Mesendoderm (in vitro differentiated cells): ENCODE results near the gene HCK.
"Not testable (repeated sequence)": the region's sequence is repeated elsewhere in the genome, so short reads cannot be mapped to it uniquely, and the experiment has no call there.

Experiments used
- DNase-seq: peaks from one replicate; pipeline ENCODE4 v3.0.0; 2013
- H2AK5ac ChIP-seq: 2 replicates; pipeline ENCODE4 v1.6.1; 2013; ENCODE audit warnings: low read length, inconsistent platforms
- H2BK120ac ChIP-seq: 2 replicates; pipeline ENCODE4 v1.6.1; 2013; ENCODE audit warnings: low read depth, mild to moderate bottlenecking, low read length, moderate library complexity, mixed read lengths
- H2BK15ac ChIP-seq: replicated peaks from 2 replicates; pipeline ENCODE4 v1.6.1; 2013; ENCODE audit warnings: low read depth, mild to moderate bottlenecking, moderate library complexity
- H2BK5ac ChIP-seq: 2 replicates; pipeline ENCODE4 v1.6.1; 2013; ENCODE audit warnings: low read length, inconsistent platforms
- H3K18ac ChIP-seq: 2 replicates; pipeline ENCODE4 v1.6.1; 2013; ENCODE audit warnings: mild to moderate bottlenecking, low read length, mixed read lengths
- H3K23ac ChIP-seq: one replicate; pipeline ENCODE4 v1.6.1; 2013; ENCODE audit warnings: low read length
- H3K27ac ChIP-seq: 2 replicates; pipeline ENCODE4 v1.5.1; 2013; ENCODE audit warnings: low read depth, mild to moderate bottlenecking, inconsistent platforms, low read length, moderate library complexity
- H3K27me3 ChIP-seq: 2 replicates; pipeline ENCODE4 v1.6.1; 2013; ENCODE audit warnings: low read length, control low read depth, mild to moderate bottlenecking, inconsistent platforms; ENCODE audit not compliant: insufficient read depth, poor library complexity
- H3K36me3 ChIP-seq: 2 replicates; pipeline ENCODE4 v1.6.1; 2013; ENCODE audit warnings: low read length, inconsistent platforms; ENCODE audit not compliant: control insufficient read depth, insufficient read depth
- H3K4ac ChIP-seq: one replicate; pipeline ENCODE4 v1.6.1; 2013; ENCODE audit warnings: low read depth, mild to moderate bottlenecking, low read length, moderate library complexity
- H3K4me1 ChIP-seq: 2 replicates; pipeline ENCODE4 v1.6.1; 2013; ENCODE audit warnings: low read depth, low read length, inconsistent platforms; ENCODE audit not compliant: control insufficient read depth
- H3K4me2 ChIP-seq: 2 replicates; pipeline ENCODE4 v1.6.1; 2013; ENCODE audit warnings: low read length
- H3K4me3 ChIP-seq: 2 replicates; pipeline ENCODE4 v1.5.1; 2013; ENCODE audit warnings: mild to moderate bottlenecking, low read length
- H3K56ac ChIP-seq: one replicate; pipeline ENCODE4 v1.6.1; 2013; ENCODE audit warnings: low read length
- H3K79me1 ChIP-seq: 2 replicates; pipeline ENCODE4 v1.6.1; 2013; ENCODE audit warnings: low read length, inconsistent platforms
- H3K79me2 ChIP-seq: 2 replicates; pipeline ENCODE4 v1.6.1; 2013; ENCODE audit warnings: mild to moderate bottlenecking, low read length; ENCODE audit not compliant: control insufficient read depth, insufficient read depth
- H3K9ac ChIP-seq: 2 replicates; pipeline ENCODE4 v1.6.1; 2013; ENCODE audit warnings: low read length, inconsistent platforms
- H4K5ac ChIP-seq: one replicate; pipeline ENCODE4 v1.6.1; 2013; ENCODE audit warnings: low read length
- H4K8ac ChIP-seq: one replicate; pipeline ENCODE4 v1.6.1; 2013; ENCODE audit warnings: low read depth, mild to moderate bottlenecking, control low read depth, low read length, moderate library complexity
- WGBS: extraction: QIAGEN DNeasy Blood & Tissue Kit; methylation state at CpG from one replicate; pipeline ENCODE4 v1.1.7; 2013; ENCODE audit warnings: low lambda C conversion rate, missing lambda C conversion rate; ENCODE audit not compliant: insufficient coverage; ENCODE audit errors: extremely low coverage; 5-methylcytosine and 5-hydroxymethylcytosine counted together

The HCK gene

DNA sequence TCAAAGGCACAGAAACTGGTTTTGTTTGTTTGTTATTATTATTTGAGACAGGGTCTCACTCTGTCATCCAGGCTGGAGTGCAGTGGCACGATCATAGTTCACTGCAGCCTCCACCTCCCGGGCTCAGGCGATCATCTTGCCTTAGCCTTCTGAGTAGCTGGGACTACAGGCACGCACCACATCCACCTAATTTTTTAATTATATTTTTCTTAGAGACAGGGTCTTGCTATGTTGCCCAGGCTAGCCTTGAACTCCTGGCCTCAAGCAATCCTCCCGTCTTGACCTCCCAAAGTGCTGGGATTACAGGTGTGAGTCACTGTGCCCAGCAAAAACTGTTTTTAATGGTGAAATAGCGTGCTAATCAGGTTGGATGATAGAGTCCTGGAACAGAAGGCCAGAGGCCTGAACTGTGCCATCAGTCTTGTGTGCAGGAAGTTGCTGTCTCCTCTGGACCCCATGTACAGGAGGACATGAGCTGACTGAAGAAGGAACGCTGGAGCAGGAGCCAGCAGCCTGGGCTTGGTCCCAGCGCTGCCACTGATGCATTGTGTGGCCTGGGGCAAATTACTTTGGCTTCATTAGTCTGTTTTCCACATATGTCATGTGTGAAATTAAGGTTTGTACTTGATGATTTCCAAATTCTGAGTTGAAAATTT is 62.4 kb downstream of the HCK start:
- Histone ChIP-seq H3K27me3 (no peaks in the 10 kb centered on the region), H4K5ac (no peak overlapping the region), H3K9ac (no peak overlapping the region), H3K56ac (no peak overlapping the region), H3K4ac (no peak overlapping the region), H2BK15ac (no peak overlapping the region), H3K18ac (no peak overlapping the region), H3K23ac (no peak overlapping the region), H3K4me1 (peaks cover 2% of the 10 kb centered on the region), H3K4me2 (no peak overlapping the region), H3K4me3 (no peak overlapping the region), H4K8ac (no peak overlapping the region), H2AK5ac (no peak overlapping the region), H2BK5ac (no peak overlapping the region), H3K79me1 (peaks cover 26% of the 10 kb centered on the region), H3K36me3 (no peaks in the 10 kb centered on the region), H3K27ac (no peak overlapping the region), H3K79me2 (peaks cover 47% of the 10 kb centered on the region), H2BK120ac (no peak overlapping the region)
- no CpG with 5 or more reads among the region's 8 CpGs for WGBS
- no peak for DNase-seq

DNA sequence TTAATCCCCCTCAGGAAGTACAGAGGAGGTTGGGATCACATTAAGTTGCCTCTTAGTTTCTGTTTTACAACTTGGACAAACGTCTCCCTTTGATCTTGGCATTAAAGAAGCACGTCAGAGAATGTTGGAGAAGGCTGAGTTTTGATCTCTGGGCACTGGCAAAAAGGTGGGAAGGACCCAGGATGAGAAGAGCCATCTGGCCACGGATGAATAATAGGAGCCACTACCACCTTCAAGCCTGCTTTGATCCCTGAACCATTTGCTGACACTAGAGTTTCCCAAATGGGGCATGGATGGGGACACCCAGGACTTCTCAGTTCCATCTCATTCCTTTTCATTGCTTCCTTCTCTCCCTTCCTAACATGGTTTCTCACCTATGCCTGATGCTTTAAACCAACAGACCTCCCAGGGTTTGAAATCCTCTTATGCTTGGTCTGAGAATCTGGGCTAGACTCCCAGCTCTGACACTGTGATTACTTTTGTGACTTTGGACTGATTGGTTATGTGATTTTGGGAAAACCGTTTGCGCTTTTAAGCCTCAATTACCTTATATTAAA is 63.2 kb downstream of the HCK start:
- Histone ChIP-seq H3K79me2 (peaks cover 44% of the 10 kb centered on the region), H4K8ac (no peak overlapping the region), H2AK5ac (no peak overlapping the region), H3K4me3 (no peak overlapping the region), H3K4me2 (no peak overlapping the region), H3K27ac (no peak overlapping the region), H3K9ac (no peak overlapping the region), H3K56ac (no peak overlapping the region), H3K4me1 (peaks cover 2% of the 10 kb centered on the region), H4K5ac (no peak overlapping the region), H3K23ac (no peak overlapping the region), H3K18ac (no peak overlapping the region), H3K4ac (no peak overlapping the region), H2BK5ac (no peak overlapping the region), H2BK15ac (no peak overlapping the region), H3K36me3 (no peaks in the 10 kb centered on the region), H3K79me1 (peaks cover 23% of the 10 kb centered on the region), H3K27me3 (no peaks in the 10 kb centered on the region), H2BK120ac (no peak overlapping the region)
- peak; percentile 14 for DNase-seq
- no CpG with 5 or more reads among the region's 5 CpGs for WGBS

DNA sequence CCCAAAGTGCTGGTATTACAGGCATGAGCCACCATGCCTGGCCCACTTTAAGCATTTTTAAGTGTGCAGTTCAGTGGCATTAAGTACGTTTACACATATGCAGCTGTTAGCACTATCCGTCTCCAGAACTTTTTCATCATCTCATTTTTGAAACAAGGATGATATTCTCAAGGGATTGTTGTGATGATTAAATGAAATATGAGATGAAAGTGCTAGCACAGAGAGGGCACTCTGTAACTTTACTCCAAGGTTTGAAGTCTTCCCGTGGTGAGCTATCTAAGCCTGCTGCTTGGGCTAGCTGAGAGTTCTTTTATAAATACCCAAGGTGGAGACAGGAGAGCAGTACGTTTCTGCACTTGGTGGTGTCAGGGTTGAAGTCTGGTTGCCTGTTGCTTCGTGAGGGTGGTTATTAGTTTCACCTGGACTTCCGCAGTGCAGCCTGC is 64.1 kb downstream of the HCK start:
- WGBS, result no CpG with 5 or more reads among the region's 6 CpGs
- H3K36me3 ChIP-seq, result no peaks in the 10 kb centered on the region
- no peak overlapping the region for H4K5ac ChIP-seq
- H4K8ac ChIP-seq, result no peak overlapping the region
- H3K27ac ChIP-seq, result no peak overlapping the region
- peaks cover 19% of the 10 kb centered on the region for H3K79me1 ChIP-seq
- no peak overlapping the region for H2BK120ac ChIP-seq
- DNase-seq, result no peak
- no peak overlapping the region for H3K4ac ChIP-seq
- no peak overlapping the region for H3K18ac ChIP-seq
- H2BK5ac ChIP-seq, result no peak overlapping the region
- H2BK15ac ChIP-seq, result no peak overlapping the region
- no peak overlapping the region for H3K23ac ChIP-seq
- H2AK5ac ChIP-seq, result no peak overlapping the region
- H3K4me3 ChIP-seq, result no peak overlapping the region
- no peaks in the 10 kb centered on the region for H3K27me3 ChIP-seq
- peaks cover 38% of the 10 kb centered on the region for H3K79me2 ChIP-seq
- H3K4me2 ChIP-seq, result no peak overlapping the region
- no peak overlapping the region for H3K56ac ChIP-seq
- H3K9ac ChIP-seq, result no peak overlapping the region
- H3K4me1 ChIP-seq, result no peaks in the 10 kb centered on the region

DNA sequence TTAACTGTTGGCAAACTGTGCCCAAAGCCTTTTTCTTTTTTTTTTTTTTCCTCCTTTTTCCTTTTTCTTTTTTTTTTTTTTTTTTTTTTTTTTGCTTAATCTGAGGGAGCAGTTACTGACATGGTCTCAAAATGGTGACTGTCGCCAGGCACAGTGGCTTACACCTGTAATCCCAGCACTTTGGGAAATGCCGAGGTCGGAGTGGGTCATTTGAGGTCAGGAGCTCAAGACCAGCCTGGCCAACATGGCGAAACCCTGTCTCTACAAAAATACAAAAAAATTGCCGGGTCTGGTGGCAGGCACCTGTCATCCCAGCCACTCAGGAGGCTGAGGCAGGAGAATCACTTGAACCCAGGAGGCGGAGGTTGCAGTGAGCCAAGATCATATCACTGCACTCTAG is 64.8 kb downstream of the HCK start:
- H3K4me2 ChIP-seq, H3K23ac ChIP-seq, H4K8ac ChIP-seq, H3K9ac ChIP-seq, H3K36me3 ChIP-seq, H3K18ac ChIP-seq, H3K27me3 ChIP-seq, H2BK15ac ChIP-seq, H2BK120ac ChIP-seq, DNase-seq, H2AK5ac ChIP-seq, H3K27ac ChIP-seq, H3K4ac ChIP-seq, H3K4me3 ChIP-seq, H2BK5ac ChIP-seq, H3K56ac ChIP-seq, H4K5ac ChIP-seq, H3K4me1 ChIP-seq: not testable (repeated sequence)
- Histone ChIP-seq H3K79me1 (peaks cover 15% of the 10 kb centered on the region), H3K79me2 (peaks cover 31% of the 10 kb centered on the region)
- WGBS, result no CpG with 5 or more reads among the region's 6 CpGs

DNA sequence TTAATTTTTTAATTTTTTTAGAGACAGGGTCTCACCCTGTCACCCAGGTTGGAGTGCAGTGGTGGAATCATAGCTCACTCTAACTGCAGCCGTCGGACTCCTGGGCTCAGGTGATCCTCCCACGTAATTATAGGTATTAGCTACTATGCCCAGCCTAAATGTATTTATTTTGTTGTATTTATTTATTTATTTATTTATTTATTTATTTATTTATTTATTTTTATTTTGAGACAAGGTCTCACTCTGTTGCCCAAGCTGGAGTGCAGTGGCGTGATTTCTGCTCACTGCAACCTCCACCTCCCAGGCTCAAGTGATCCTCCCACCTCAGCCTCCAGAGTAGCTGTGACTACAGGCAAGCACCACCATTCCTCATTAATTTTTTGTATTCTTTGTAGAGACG is 66.4 kb downstream of the HCK start:
- WGBS, result no CpG with 5 or more reads among the region's 5 CpGs
- not testable (repeated sequence) for H3K23ac ChIP-seq

DNA sequence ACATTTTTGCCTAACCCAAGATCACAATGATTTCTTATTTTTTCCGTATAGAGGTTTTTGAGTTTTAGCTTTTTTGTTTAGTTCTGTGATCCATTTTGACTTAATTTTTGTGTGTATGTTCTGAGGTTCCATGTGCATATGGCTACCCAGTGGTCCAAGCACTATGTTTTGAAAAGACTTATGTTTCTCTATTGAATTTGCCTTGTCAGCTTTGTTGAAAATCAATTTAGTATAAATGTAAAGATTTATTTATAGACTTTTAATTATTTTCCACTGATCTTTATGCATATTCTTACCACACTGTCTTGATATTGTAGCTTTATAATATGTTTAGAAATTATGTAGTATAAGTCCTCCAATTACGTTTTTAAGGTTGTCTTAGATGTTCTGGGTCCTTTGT is 67.7 kb downstream of the HCK start:
- no peak overlapping the region for H3K23ac ChIP-seq
- no peak overlapping the region for H2BK120ac ChIP-seq
- WGBS, result no CpG with 5 or more reads among the region's 2 CpGs
- no peak for DNase-seq
- no peaks in the 10 kb centered on the region for H3K27me3 ChIP-seq
- H3K4me1 ChIP-seq, result no peaks in the 10 kb centered on the region
- no peak overlapping the region for H4K5ac ChIP-seq
- H3K27ac ChIP-seq, result no peak overlapping the region
- no peak overlapping the region for H4K8ac ChIP-seq
- no peak overlapping the region for H3K56ac ChIP-seq
- H3K79me1 ChIP-seq, result peaks cover 10% of the 10 kb centered on the region
- peaks cover 13% of the 10 kb centered on the region for H3K79me2 ChIP-seq
- H3K36me3 ChIP-seq, result no peaks in the 10 kb centered on the region
- H2BK15ac ChIP-seq, result no peak overlapping the region
- H3K4ac ChIP-seq, result no peak overlapping the region
- H2AK5ac ChIP-seq, result no peak overlapping the region
- H3K4me2 ChIP-seq, result no peak overlapping the region
- H2BK5ac ChIP-seq, result no peak overlapping the region
- no peak overlapping the region for H3K4me3 ChIP-seq
- no peak overlapping the region for H3K9ac ChIP-seq
- no peak overlapping the region for H3K18ac ChIP-seq

More for the DNA sequence above, 66.4 kb downstream of the HCK start:
- H3K4me1 ChIP-seq, H2AK5ac ChIP-seq, H2BK15ac ChIP-seq, H3K4me2 ChIP-seq, H4K5ac ChIP-seq, DNase-seq, H3K27me3 ChIP-seq, H3K4me3 ChIP-seq, H4K8ac ChIP-seq, H2BK5ac ChIP-seq, H3K18ac ChIP-seq, H3K36me3 ChIP-seq, H3K56ac ChIP-seq, H3K27ac ChIP-seq, H2BK120ac ChIP-seq, H3K4ac ChIP-seq, H3K9ac ChIP-seq: not testable (repeated sequence)
- Histone ChIP-seq H3K79me2 (peaks cover 22% of the 10 kb centered on the region), H3K79me1 (peaks cover 14% of the 10 kb centered on the region)
